ENCODE results near the gene FHOD3.

The FHOD3 gene

GRCh38 chr18:36415625-36416024 is 118.1 kb downstream of the FHOD3 start:
- no peak overlapping the region for H3K4me3 ChIP-seq (ENCODE audit: low read depth, low read length)
- no peak for TF ChIP-seq CTCF (IDR thresholded peaks at IDR 0.05; ENCODE audit: control insufficient read depth, extremely low read depth, insufficient read depth)
- no peak for DNase-seq (ENCODE audit: low read depth)

GRCh38 chr18:36419188-36419899 is 121.8 kb downstream of the FHOD3 start:
- no peak for DNase-seq (ENCODE audit: low read depth)
- no peak overlapping the region for H3K4me3 ChIP-seq (ENCODE audit: low read depth, low read length)
- no peak for TF ChIP-seq CTCF (IDR thresholded peaks at IDR 0.05; ENCODE audit: control insufficient read depth, extremely low read depth, insufficient read depth)

DNA sequence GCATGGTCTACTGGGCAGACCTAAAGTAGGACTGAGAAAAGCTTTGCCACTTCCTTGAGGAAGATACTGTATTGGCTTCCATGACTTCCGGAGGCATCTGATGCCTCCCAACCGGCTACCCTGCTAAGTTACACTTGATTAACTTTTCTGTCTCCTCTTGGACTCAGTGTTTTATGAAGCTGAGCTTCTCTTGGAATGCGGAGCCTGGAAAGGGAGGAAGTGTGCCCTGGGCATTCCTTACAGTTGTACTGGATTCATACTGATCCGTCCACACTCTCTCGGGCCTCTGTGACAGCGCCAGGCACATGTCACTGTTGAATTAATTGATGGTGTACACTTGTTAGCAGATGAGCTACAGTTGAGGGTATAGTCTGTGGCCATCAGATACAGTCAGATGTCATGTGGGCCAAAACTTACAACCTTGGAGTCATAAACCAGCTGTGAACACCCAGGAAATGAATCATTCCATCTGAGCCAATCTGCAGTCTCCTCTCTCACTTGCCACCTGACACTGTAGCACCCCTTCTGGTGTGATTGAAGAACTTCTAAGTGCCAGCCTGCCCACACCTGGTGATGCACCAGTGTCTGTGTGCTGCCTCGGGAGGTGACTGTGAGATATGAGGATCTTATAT is 122.5 kb downstream of the FHOD3 start:
- H3K4me3 ChIP-seq (ENCODE audit: low read depth, low read length), result no peak overlapping the region
- 0 out of 2 replicates have a peak, but pooled peaks have one; percentile 16 for TF ChIP-seq CTCF (IDR thresholded peaks at IDR 0.05; ENCODE audit: control insufficient read depth, extremely low read depth, insufficient read depth)
- DNase-seq (ENCODE audit: low read depth), result no peak

DNA sequence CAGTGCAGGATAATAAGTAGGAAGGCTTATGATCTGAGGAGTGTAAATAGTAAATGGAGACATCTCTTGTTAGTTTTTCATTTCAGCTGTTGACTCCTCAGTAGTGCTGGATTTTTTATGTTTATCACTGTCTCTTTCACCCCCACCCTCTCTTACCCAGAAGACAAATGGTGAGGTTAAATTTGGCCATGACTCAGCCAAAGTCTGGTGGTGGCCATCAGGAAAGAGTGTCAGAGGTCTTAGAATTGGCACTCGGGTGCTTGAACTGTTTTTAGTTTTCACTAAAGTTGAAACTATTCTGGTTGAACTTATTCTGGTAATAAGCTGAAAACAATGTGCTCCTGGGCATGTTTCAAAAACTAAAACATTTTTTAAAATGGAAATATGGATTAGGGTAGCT is 123.3 kb downstream of the FHOD3 start:
- no peak for TF ChIP-seq CTCF (IDR thresholded peaks at IDR 0.05; ENCODE audit: control insufficient read depth, extremely low read depth, insufficient read depth)
- DNase-seq (ENCODE audit: low read depth), result no peak
- H3K4me3 ChIP-seq (ENCODE audit: low read depth, low read length), result no peak overlapping the region

GRCh38 chr18:36424741-36425142 is 127.2 kb downstream of the FHOD3 start:
- no peak for TF ChIP-seq CTCF (IDR thresholded peaks at IDR 0.05; ENCODE audit: control insufficient read depth, extremely low read depth, insufficient read depth)
- H3K4me3 ChIP-seq (ENCODE audit: low read depth, low read length), result no peak overlapping the region
- no peak for DNase-seq (ENCODE audit: low read depth)

GRCh38 chr18:36427369-36427768 is 129.9 kb downstream of the FHOD3 start:
- no peak for TF ChIP-seq CTCF (IDR thresholded peaks at IDR 0.05; ENCODE audit: control insufficient read depth, extremely low read depth, insufficient read depth)
- no peak overlapping the region for H3K4me3 ChIP-seq (ENCODE audit: low read depth, low read length)
- DNase-seq (ENCODE audit: low read depth), result no peak

Measured in LNCaP clone FGC (cell line).